GM18520 (cell line): ENCODE results near the gene TBCD.

ENCODE experiments used
- ATAC-seq: cut with Tn5 transposase; IDR thresholded peaks from one replicate; pipeline ENCODE4 v1.9.1; 2021; ENCODE audit not compliant: unreplicated experiment

The TBCD gene

GRCh38 chr17:82808921-82809905 lies 57.3 kb downstream of the TBCD start:
- no peak for ATAC-seq

GRCh38 chr17:82810644-82811430 lies 59.0 kb downstream of the TBCD start:
- no peak for ATAC-seq

- ATAC-seq = no peak
Observed at GRCh38 chr17:82812058-82812457, 60.2 kb downstream of the TBCD start.

- ATAC-seq = no peak
Observed at GRCh38 chr17:82812601-82813000, 60.7 kb downstream of the TBCD start.

GRCh38 chr17:82813299-82814051 lies 61.6 kb downstream of the TBCD start:
- no peak for ATAC-seq

- no peak for ATAC-seq
Observed at GRCh38 chr17:82814834-82815233, 63.0 kb downstream of the TBCD start.

GRCh38 chr17:82815354-82815753 lies 63.5 kb downstream of the TBCD start:
- no peak for ATAC-seq

GRCh38 chr17:82815790-82816305 lies 64.0 kb downstream of the TBCD start:
- no peak for ATAC-seq

- ATAC-seq = no peak
Observed at GRCh38 chr17:82816358-82816757, 64.5 kb downstream of the TBCD start.

GRCh38 chr17:82817947-82818346 lies 66.1 kb downstream of the TBCD start:
- ATAC-seq = no peak

- no peak for ATAC-seq
Observed at GRCh38 chr17:82820278-82821251, 68.7 kb downstream of the TBCD start.

- ATAC-seq = no peak
Observed at GRCh38 chr17:82821554-82821953, 69.7 kb downstream of the TBCD start.

- no peak for ATAC-seq
Observed at GRCh38 chr17:82822281-82822680, 70.4 kb downstream of the TBCD start.

GRCh38 chr17:82823004-82823403 lies 71.1 kb downstream of the TBCD start:
- ATAC-seq = no peak

GRCh38 chr17:82825540-82826124 lies 73.8 kb downstream of the TBCD start:
- no peak for ATAC-seq

- no peak for ATAC-seq
Observed at GRCh38 chr17:82826211-82826610, 74.3 kb downstream of the TBCD start.

GRCh38 chr17:82826956-82827355 lies 75.1 kb downstream of the TBCD start:
- no peak for ATAC-seq

GRCh38 chr17:82828875-82829487 lies 77.1 kb downstream of the TBCD start:
- ATAC-seq = no peak

GRCh38 chr17:82830249-82830661 lies 78.4 kb downstream of the TBCD start:
- ATAC-seq = no peak
